ENCODE data around the gene KCNK10. TPM values are rescaled to one million over a fixed set of nuclear protein-coding genes. Genes with fewer than 3 reads are reported as not detected.

KCNK10 gene
- total and polyA plus RNA-seq, 2 experiments from 2014 or later, result not detected

DNA sequence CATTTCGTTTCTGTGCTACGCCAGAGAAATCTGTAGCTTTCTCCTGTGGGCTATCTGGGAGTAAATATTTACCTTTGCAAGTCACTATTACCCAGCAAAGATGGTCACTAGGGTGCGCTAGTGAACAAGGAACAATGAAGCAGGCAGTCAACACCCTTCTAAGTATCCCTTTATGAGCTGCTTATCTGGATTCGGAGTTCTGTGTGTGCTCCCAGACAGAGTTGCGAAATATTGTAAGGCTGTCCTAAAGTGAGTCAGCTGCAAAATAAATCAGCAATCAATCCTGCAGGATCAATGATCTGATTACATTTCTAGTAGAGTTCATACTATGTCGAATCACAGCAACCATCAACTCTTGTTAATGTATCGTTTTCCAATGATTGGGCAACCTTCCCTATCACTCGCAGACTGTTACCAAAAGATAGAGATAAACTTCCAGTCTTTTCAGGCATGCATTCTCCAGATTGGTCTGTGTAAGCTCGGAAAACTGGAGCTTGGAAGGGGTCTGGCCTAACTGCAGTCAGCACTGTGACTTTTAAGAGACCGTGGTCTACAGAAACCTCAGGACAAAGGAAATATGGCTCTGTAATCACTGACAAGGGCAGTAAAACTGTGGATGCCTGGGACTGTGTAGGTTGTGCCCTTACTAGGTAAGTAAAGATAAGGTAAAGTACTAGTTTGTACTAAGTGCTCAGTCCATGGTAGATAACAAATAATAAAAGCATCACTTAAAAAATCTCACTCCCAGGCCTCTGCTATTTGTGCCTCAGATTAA is 133.5 kb downstream of the KCNK10 start:
- H3K36me3 ChIP-seq (ENCODE audit: low read depth), result no peaks in the 10 kb centered on the region
- TF ChIP-seq EZH2phosphoT487 (IDR thresholded peaks at IDR 0.05; ENCODE audit: insufficient read depth, low read depth), result no peak
- TF ChIP-seq EZH2 (IDR thresholded peaks at IDR 0.05; ENCODE audit: insufficient read depth, poor library complexity, severe bottlenecking), result no peak
- peaks cover 28% of the 10 kb centered on the region for H3K27me3 ChIP-seq (replicated peaks; ENCODE audit: insufficient read depth)
- H4K20me1 ChIP-seq (ENCODE audit: insufficient read depth), result no peaks in the 10 kb centered on the region
- no peak overlapping the region for H3K27ac ChIP-seq
- in situ Hi-C loops (cut with MboI), result no loop called here
- H3K4me1 ChIP-seq (ENCODE audit: insufficient read depth), result no peaks in the 10 kb centered on the region
- no peaks in the 10 kb centered on the region for H3K9me2 ChIP-seq (ENCODE audit: insufficient read depth)
- peak overlapping the region; percentile 11 for H3K4me2 ChIP-seq (ENCODE audit: unreplicated experiment)
- peak; percentile 79 for DNase-seq
- H3K9me3 ChIP-seq (ENCODE audit: low read depth), result no peaks in the 10 kb centered on the region
- peak overlapping the region; percentile 29 for H3K4me3 ChIP-seq
- H3F3A ChIP-seq (ENCODE audit: insufficient read depth), result no peaks in the 10 kb centered on the region
- H2AFZ ChIP-seq, result peak overlapping the region; percentile 52
- no peak overlapping the region for H3K9ac ChIP-seq
- no peaks in the 10 kb centered on the region for H3K79me2 ChIP-seq (ENCODE audit: insufficient read depth)
- whole genome bisulfite sequencing, 2 experiments (ENCODE audit: low coverage in 1 of 2, low lambda C conversion rate in 2 of 2, missing lambda C conversion rate in 2 of 2), result 11 to 13% methylated on average over 10 of the region's 10 CpGs

DNA sequence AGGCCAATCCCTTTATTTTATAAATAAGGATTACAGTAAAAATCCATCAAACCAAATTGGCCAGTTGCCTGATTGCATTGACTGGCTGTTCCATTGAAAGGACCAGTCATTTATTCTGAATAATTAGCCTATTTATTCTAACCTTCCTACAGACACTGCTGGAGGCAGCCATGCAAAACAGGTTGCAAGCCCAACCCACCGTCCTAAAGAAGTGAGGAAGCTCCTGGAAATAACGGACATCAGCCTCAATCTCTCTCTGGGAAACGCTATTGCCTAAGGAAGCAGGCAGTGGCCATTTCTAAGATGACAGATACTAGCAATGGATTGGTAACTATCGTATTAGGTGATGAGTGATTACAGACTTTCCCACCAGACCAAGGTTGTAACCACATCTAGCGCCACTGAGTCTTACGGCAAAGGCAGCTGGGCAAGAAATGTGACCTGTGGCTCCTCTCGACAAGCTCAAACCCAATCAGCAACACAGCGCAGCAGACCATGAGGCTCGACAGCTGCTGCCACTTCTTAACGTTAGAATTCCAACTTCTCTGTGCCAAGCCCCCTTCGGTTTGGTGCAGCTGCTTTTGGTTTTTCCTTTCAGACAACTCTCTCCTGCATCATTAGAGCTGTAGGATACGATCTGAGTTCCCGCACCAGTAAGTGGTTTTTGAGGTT is 134.2 kb downstream of the KCNK10 start:
- no peaks in the 10 kb centered on the region for H3F3A ChIP-seq (ENCODE audit: insufficient read depth)
- 12 to 13% methylated on average over 13 of the region's 13 CpGs for WGBS, 2 experiments (ENCODE audit: low coverage in 1 of 2, low lambda C conversion rate in 2 of 2, missing lambda C conversion rate in 2 of 2)
- H3K4me2 ChIP-seq (ENCODE audit: unreplicated experiment), result peak overlapping the region; percentile 11
- no peaks in the 10 kb centered on the region for H3K9me2 ChIP-seq (ENCODE audit: insufficient read depth)
- H3K36me3 ChIP-seq (ENCODE audit: low read depth), result no peaks in the 10 kb centered on the region
- H3K4me3 ChIP-seq, result peak overlapping the region; percentile 29
- in situ Hi-C loops (cut with MboI), result no loop called here
- TF ChIP-seq EZH2 (IDR thresholded peaks at IDR 0.05; ENCODE audit: insufficient read depth, poor library complexity, severe bottlenecking) (no peak), EZH2phosphoT487 (IDR thresholded peaks at IDR 0.05; ENCODE audit: insufficient read depth, low read depth) (no peak)
- H3K4me1 ChIP-seq (ENCODE audit: insufficient read depth), result no peaks in the 10 kb centered on the region
- H2AFZ ChIP-seq, result peak overlapping the region; percentile 52
- no peaks in the 10 kb centered on the region for H3K9me3 ChIP-seq (ENCODE audit: low read depth)
- no peak overlapping the region for H3K27ac ChIP-seq
- DNase-seq, result no peak
- no peak overlapping the region for H3K9ac ChIP-seq
- peaks cover 22% of the 10 kb centered on the region for H3K27me3 ChIP-seq (replicated peaks; ENCODE audit: insufficient read depth)
- no peaks in the 10 kb centered on the region for H4K20me1 ChIP-seq (ENCODE audit: insufficient read depth)
- no peaks in the 10 kb centered on the region for H3K79me2 ChIP-seq (ENCODE audit: insufficient read depth)

DNA sequence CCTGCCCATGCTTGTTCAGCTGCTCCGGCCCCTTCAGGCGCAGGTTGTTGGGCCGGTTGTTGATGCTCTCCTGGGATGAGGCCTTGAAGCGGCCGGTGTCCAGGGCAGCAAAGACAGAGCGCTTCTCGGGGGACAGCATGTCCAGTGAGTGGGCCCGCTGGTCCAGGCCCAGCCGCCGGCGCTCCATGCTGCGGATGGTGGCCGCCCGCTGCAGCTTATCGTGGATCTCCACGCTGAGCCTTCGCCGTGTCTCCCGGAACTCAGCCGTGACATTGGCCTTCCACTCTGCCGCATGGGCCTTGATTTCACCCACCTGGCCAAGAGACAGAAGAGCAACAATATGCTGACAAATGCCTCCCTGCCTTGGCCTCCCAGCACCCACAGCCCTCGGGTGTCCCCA is 137.2 kb downstream of the KCNK10 start:
- in situ Hi-C loops (cut with MboI), result no loop called here
- 89 to 91% methylated on average over 22 of the region's 22 CpGs for WGBS, 2 experiments (ENCODE audit: low coverage in 1 of 2, low lambda C conversion rate in 2 of 2, missing lambda C conversion rate in 2 of 2)
- no peaks in the 10 kb centered on the region for H3K9me2 ChIP-seq (ENCODE audit: insufficient read depth)
- H3K4me2 ChIP-seq (ENCODE audit: unreplicated experiment), result no peak overlapping the region
- no peak for DNase-seq
- H3F3A ChIP-seq (ENCODE audit: insufficient read depth), result no peaks in the 10 kb centered on the region
- H4K20me1 ChIP-seq (ENCODE audit: insufficient read depth), result no peaks in the 10 kb centered on the region
- 0 out of 2 replicates have a peak, but pooled peaks cover 9% of the 10 kb centered on the region for H3K27me3 ChIP-seq (replicated peaks; ENCODE audit: insufficient read depth)
- H2AFZ ChIP-seq, result no peak overlapping the region
- no peaks in the 10 kb centered on the region for H3K9me3 ChIP-seq (ENCODE audit: low read depth)
- TF ChIP-seq EZH2phosphoT487 (IDR thresholded peaks at IDR 0.05; ENCODE audit: insufficient read depth, low read depth) (no peak), EZH2 (IDR thresholded peaks at IDR 0.05; ENCODE audit: insufficient read depth, poor library complexity, severe bottlenecking) (no peak)
- H3K36me3 ChIP-seq (ENCODE audit: low read depth), result no peaks in the 10 kb centered on the region
- H3K4me1 ChIP-seq (ENCODE audit: insufficient read depth), result no peaks in the 10 kb centered on the region
- H3K4me3 ChIP-seq, result no peak overlapping the region
- no peak overlapping the region for H3K27ac ChIP-seq
- H3K79me2 ChIP-seq (ENCODE audit: insufficient read depth), result no peaks in the 10 kb centered on the region
- H3K9ac ChIP-seq, result no peak overlapping the region

DNA sequence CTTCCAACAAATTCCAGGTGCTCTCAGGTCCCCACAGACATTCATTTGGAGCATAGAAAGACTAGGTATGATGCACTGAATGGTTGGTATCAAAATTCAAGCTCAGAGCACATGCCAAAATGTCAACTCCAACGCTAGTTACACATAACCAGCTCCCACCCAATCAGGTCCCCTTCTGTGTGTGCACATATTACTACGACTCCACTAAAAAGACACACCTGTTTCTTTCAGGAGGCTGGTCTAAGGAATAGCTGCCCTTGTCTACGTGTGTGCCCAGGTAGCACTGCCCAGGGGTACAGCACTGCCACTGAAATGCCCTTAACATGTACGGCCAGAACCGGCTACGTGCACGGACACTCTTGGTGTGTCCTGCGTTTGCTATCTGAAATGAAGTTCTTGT is 138.1 kb downstream of the KCNK10 start:
- 71 to 73% methylated on average over 8 of the region's 8 CpGs for WGBS, 2 experiments (ENCODE audit: low coverage in 1 of 2, low lambda C conversion rate in 2 of 2, missing lambda C conversion rate in 2 of 2)
- no peaks in the 10 kb centered on the region for H3F3A ChIP-seq (ENCODE audit: insufficient read depth)
- no peak overlapping the region for H3K4me2 ChIP-seq (ENCODE audit: unreplicated experiment)
- H3K27me3 ChIP-seq (replicated peaks; ENCODE audit: insufficient read depth), result 0 out of 2 replicates have a peak, but pooled peaks cover 1% of the 10 kb centered on the region
- H3K79me2 ChIP-seq (ENCODE audit: insufficient read depth), result no peaks in the 10 kb centered on the region
- TF ChIP-seq EZH2 (IDR thresholded peaks at IDR 0.05; ENCODE audit: insufficient read depth, poor library complexity, severe bottlenecking), result no peak
- no peak for TF ChIP-seq EZH2phosphoT487 (IDR thresholded peaks at IDR 0.05; ENCODE audit: insufficient read depth, low read depth)
- no peak for DNase-seq
- no peaks in the 10 kb centered on the region for H3K36me3 ChIP-seq (ENCODE audit: low read depth)
- H3K9me2 ChIP-seq (ENCODE audit: insufficient read depth), result no peaks in the 10 kb centered on the region
- H4K20me1 ChIP-seq (ENCODE audit: insufficient read depth), result no peaks in the 10 kb centered on the region
- no peaks in the 10 kb centered on the region for H3K4me1 ChIP-seq (ENCODE audit: insufficient read depth)
- H3K9me3 ChIP-seq (ENCODE audit: low read depth), result no peaks in the 10 kb centered on the region
- H3K4me3 ChIP-seq, result no peak overlapping the region
- no peak overlapping the region for H3K9ac ChIP-seq
- H2AFZ ChIP-seq, result no peak overlapping the region
- no peak overlapping the region for H3K27ac ChIP-seq
- in situ Hi-C loops (cut with MboI), result no loop called here

Data from GM23248 (cell line).